HG02678 (cell line): Measurements from ENCODE around the gene TBX2.

Experiments used
- ATAC-seq: cut with Tn5 transposase; IDR thresholded peaks from one replicate; pipeline ENCODE4 v1.9.1; 2021; ENCODE audit warnings: mild to moderate bottlenecking, moderate library complexity; ENCODE audit not compliant: unreplicated experiment

The TBX2 gene

DNA sequence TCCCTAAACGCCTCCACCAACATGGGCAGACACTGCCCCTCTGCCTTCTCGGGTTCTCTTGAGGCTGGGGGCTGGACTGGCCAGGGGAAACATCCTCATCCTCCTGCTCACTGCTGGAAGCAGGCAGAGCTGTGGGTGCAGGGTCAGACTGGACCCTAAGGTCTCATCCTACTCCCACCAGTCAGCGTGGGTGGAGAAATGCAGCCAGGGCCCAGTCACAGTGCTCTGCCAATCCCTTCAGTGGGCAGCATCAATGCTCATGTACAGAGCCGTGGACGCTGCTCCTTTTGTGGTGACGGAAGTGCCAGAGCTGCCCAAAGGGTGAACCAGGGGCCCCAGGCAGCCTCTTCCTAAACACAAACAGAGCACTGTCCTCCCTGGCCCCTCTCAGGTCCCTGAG lies 13.4 kb upstream of the TBX2 start:
- ATAC-seq: no peak

DNA sequence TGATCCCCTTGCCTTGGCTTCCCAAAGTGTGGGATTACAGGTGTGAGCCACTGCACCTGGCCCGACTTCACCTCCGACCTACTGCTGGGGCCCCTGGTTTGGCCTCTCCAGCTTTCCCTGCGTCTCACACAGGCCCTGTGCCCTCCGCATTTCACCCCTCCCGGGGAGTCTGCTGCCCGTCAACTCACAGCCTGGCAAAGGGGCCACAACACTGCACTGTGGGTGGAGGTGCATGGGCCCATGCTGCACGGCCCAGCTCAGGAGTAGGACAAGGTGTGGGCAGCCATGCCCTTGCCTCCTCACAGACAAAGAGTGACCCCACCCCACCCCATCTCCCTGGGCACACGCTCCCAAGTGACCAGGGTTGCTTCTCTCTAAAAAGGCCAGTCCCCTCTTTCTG lies 12.6 kb upstream of the TBX2 start:
- no peak for ATAC-seq

DNA sequence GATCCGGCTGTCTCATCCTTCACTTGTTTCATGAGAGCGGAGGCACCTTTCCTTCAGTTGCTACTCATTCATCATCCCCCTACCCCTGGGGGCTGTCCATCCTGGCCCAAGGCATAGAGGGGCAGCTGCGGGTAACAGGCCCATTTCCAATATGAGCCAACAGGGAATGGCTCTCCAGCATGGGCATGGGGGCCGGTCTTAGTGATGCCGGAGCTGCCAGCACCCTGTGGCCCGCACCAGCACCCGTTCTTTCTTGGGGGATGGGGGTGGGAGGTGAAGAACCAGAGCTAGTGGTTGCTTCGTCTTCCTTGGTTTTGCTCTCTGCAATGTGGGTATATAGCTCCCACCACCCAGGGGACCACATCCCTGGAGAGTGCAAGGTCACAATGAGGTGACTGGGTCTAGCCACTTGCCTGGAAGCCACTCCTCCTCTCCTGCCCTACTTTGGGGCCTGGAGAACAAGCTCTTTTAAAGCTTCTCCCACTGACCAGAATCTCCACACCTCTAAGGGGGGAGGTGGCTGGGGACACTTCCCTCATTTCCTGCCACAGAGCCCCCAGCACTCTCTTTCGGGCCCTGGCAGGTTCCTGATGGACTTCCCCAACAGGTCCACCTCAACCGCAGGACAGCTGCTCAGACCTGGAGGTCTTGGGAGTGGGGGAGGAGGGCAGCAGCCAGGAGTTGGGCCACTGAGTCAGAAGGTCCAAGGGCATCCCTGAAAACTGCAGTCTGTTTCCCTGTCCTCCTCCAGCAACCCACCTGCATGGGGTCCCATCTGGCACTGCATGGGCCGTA lies 11.9 kb upstream of the TBX2 start:
- ATAC-seq: no peak

- ATAC-seq: no peak
These were observed 10.9 kb upstream of the TBX2 start for GRCh38 chr17:61388561-61389356.

- ATAC-seq: no peak
These were observed 9.8 kb upstream of the TBX2 start for GRCh38 chr17:61389670-61390478.

DNA sequence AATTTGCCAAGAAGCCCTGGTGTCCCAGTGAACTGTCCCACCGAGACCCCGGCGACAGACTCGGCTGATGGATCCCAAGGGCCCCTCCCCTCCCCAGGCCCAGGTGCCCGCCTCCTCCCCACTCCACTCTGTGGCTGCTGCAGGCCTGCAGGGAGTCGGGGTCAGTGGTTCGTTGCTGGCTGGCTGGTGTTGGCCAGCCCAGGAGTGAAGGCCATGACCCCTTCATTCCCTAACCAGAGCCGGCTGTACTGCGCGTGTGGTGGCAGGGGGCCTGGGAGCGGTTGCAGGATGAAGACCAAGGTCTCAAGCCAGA lies 9.2 kb upstream of the TBX2 start:
- no peak for ATAC-seq

DNA sequence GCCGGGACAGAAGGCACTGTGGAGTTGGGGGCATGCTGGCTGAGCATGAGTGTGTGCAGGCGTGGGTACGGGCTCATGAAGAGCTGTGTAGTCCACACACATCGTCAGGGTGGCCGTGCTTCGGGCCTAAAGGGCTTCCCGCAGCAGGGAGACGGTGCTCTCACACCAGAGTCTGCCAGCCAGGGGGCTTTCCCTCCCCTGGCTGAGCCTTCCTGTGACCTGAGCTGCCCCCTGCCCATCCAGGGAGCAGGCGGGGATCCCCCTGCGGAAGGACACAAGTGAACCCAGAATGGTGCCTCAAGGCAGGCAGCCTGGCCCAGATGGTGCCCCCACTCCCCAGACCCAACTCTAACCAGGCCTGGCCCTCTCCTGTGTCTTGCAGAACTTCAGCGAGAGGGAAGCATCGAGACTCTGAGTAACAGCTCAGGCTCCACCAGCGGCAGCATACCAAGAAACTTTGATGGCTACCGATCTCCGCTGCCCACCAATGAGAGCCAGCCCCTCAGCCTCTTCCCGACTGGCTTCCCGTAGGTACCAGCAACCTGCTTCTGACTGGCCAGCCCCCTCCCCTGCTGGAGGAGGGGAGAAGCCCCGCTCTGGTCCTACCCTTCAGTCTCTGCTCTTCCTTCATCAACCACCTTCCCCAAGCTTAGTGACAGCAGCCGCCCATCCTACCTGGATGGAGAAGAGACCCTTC lies 7.9 kb upstream of the TBX2 start:
- no peak for ATAC-seq

DNA sequence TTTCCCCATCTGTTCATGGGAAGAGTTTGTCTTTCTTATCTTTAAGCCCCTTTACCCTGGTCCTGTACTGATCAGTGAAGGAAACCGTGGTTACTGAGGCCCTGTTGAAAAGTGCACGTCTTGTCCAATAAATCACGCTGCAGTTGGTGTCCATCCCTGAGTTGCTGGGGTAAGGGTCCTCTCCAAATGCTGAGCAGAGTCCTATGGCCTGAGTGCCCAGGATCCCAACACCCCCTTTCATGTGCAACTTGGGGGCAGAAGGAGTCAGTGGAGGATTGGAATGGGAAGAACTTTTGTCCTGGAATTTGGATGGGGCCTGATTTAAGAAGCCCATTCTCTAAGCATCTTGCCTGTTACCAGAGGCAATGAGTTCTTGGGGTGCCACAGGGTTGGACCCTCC lies 7.0 kb upstream of the TBX2 start:
- no peak for ATAC-seq

- ATAC-seq: no peak
These were observed 6.1 kb upstream of the TBX2 start for GRCh38 chr17:61393550-61393903.

DNA sequence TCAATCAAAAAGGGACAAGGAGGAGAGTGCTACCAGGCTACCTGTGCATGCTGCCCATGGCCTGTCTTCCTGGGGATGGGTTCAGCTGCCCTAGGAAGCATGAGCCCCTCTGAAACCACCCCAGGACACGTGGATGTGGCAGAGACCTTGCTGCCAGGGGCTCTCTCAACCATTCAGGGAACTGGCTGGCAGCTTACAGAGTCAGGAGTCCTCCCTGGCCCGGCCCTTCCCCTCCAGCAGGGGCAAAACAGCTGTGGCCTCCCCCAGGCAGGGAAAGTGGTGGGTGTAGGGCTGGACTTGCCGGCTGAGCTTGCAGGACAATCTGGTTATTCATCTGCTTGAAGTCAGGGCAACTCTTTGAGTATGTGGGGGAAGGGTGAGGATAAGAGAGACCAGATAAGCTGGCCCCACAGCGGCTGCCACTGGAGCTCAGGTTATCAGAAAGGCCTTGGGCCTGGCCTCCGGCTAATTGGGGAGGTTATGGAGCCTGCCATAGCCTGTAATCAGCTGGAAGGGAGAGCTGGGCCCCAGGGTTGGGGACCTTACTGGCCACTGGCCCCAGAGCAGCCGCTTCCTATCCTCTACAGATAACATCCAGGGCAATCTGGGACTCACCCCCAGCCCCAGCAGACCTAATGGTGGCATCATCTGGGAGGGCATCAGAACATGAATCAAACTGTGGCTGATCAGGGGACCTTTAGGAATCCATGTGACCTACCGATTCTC lies 5.6 kb upstream of the TBX2 start:
- no peak for ATAC-seq

DNA sequence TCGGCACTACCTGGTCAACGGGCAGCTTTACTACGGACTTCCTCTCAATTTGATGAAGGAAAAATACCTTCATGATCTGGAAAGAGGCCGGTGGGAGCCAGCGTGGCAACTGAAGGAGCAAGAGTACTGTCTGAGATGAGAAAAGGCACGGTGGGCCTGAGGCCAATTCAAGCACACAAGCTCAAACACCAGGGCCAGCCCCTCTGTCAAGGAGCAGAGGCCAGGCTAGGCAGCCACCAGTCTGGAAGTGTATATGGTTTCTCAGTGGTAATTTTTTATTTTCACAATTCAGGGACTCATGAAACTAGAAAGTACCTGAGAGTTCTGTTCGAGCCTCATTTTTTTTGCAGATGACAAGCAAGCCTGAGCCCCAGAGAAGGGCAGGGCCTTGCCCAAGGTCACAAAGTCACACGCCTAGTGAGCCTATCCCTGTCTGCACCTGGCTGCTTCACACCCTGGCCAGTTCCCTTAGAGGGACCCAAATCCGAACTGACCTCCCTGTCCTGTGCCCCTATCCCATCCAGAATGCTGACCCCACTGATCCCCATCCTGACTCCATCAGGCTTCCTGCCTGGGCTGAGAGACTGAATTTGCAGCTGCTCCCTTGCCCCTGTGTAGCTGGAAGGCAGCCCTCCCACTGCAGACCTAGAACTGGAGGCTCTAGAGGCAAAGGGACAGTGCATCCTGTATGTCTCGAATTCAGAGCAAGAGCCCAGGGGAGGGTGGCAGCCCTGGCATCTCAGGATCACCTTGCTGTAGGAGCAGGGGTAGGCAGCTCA lies 4.8 kb upstream of the TBX2 start:
- no peak for ATAC-seq

GRCh38 chr17:61395409-61395982 lies 4.1 kb upstream of the TBX2 start:
- ATAC-seq: no peak

DNA sequence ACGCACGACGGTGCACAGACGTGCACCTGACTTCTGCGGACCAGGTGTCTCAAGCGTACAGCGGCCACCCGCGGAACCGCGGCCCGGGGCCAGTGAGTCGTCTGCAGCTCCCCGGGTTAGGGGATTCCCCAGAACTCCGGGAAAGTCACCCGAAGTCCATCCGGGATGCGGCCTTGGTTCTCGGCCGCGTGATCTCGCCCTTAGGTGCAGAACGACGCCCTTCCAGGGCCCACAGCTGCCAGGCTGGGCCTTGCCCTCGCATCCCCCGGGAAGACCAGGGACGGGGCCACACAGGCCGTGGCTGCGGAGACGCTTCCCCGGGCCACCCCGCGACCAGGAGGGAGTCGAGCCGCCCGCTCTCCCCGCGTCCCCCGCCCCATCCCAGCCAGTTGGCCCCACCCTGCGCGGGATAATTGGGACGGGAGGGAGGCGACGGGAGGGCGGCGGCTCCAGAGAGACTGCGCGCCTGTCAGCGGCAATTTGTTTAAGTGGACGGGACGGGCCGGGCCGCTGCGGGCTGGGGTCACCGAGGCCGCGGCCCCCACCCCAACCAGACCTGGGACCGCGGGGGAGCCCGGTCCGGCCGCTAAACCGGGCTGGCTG lies 3.6 kb upstream of the TBX2 start:
- ATAC-seq: no peak

- no peak for ATAC-seq
These were observed 3.0 kb upstream of the TBX2 start for GRCh38 chr17:61396586-61397085.

- ATAC-seq: no peak
These were observed 2.4 kb upstream of the TBX2 start for GRCh38 chr17:61397086-61397842.

DNA sequence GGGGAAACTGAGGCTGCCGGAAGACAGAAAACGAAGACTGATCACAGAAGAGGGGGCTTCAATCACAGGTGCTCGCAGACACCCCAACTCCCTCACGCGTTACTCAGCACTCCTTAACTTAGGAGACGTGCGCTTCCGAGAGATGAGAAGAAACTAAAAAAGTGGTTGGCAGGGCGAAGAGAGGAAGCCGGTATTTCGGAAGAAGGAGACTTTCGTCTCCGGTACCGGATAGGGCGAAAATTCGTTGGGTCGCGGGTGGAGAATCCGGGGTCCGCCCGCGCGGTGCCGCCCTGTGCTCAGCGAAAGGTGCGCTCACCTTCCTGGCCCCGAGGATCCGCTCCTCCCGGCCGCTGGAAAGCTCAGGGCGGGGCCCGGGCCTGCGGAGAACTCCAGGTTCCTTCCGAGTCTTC lies 917 bp upstream of the TBX2 start:
- no peak for ATAC-seq

DNA sequence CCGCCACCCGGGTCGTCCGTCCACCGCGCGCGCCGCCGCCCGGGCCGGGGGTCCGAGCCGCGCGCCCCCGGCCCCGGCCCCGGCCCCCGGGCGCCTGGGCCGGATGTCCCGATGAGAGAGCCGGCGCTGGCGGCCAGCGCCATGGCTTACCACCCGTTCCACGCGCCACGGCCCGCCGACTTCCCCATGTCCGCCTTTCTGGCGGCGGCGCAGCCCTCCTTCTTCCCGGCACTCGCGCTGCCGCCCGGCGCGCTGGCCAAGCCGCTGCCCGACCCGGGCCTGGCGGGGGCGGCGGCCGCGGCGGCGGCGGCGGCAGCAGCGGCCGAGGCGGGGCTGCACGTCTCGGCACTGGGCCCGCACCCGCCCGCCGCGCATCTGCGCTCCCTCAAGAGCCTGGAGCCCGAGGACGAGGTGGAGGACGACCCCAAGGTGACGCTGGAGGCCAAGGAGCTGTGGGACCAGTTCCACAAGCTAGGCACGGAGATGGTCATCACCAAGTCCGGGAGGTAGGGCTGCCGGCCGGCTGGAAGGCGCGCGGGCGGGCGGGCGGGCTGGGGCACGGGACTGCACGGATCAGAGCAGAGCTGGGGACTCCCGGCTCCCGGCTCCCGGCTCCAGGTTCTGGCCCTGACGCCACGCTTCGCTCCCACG lies 548 bp downstream of the TBX2 start:
- ATAC-seq: no peak
